GM12874 (cell line): ENCODE data around the gene FBLIM1.

ENCODE experiments used
- CTCF ChIP-seq: IDR thresholded peaks from 2 replicates; pipeline ENCODE4 v1.5.1; 2011; ENCODE audit warnings: low read depth, mild to moderate bottlenecking, control low read depth, low read length, moderate library complexity; ENCODE audit not compliant: insufficient read depth

The FBLIM1 gene

GRCh38 chr1:15726508-15726907, 32.1 kb upstream of the FBLIM1 start:
- TF ChIP-seq CTCF, result no peak

GRCh38 chr1:15727021-15727420, 31.6 kb upstream of the FBLIM1 start:
- TF ChIP-seq CTCF, result no peak

- TF ChIP-seq CTCF, result no peak
Observed at GRCh38 chr1:15727424-15727823, 31.2 kb upstream of the FBLIM1 start.

- no peak for TF ChIP-seq CTCF
Observed at GRCh38 chr1:15727866-15728534, 30.6 kb upstream of the FBLIM1 start.

GRCh38 chr1:15728937-15729657, 29.5 kb upstream of the FBLIM1 start:
- no peak for TF ChIP-seq CTCF

- no peak for TF ChIP-seq CTCF
Observed at GRCh38 chr1:15730423-15730822, 28.2 kb upstream of the FBLIM1 start.

GRCh38 chr1:15730936-15731335, 27.7 kb upstream of the FBLIM1 start:
- no peak for TF ChIP-seq CTCF
